A549 (cell line): ENCODE data around the gene NSD1.

Experiments used
- EP300 ChIP-seq, 2 experiments: fragments of >200 bp; sonication (Bioruptor Twin); formaldehyde crosslinking; IDR thresholded peaks; 2 replicates in 1 of 2; 3 replicates in 1 of 2; pipeline ENCODE4 v1.6.1; 2016 to 2017
- ESRRA ChIP-seq: fragments of 150-350 bp; IDR thresholded peaks from 2 replicates; pipeline ENCODE4 v1.6.1; 2014; ENCODE audit warnings: mild to moderate bottlenecking, low read length, borderline replicate concordance
- FOSL2 ChIP-seq, 2 experiments: fragments of 450-650 bp in 1 of 2; fragments of >200 bp in 1 of 2; sonication (Bioruptor Twin) in 1 of 2; formaldehyde crosslinking; IDR thresholded peaks; 2 replicates each; pipeline versions ENCODE4 v1.5.0 to v1.6.1; 2016 to 2020; ENCODE audit warnings: mild to moderate bottlenecking in 1 of 2, moderate library complexity in 1 of 2
- HOXB13 ChIP-seq: fragments of 250-450 bp; sonication (Bioruptor Pico); IDR thresholded peaks from 2 replicates; pipeline ENCODE4 v1.5.0; 2020; ENCODE audit warnings: low read depth, mild to moderate bottlenecking, moderate library complexity
- KDM1A ChIP-seq: fragments of 200-600 bp; sonication (generic); IDR thresholded peaks from 2 replicates; pipeline ENCODE4 v1.6.1; 2016; ENCODE audit warnings: low read depth, mild to moderate bottlenecking
- POLR2A ChIP-seq: IDR thresholded peaks from 2 replicates; pipeline ENCODE4 v1.6.1; 2012; ENCODE audit warnings: mild to moderate bottlenecking, low read length
- RAD21 ChIP-seq, 2 experiments: fragments of >200 bp in 1 of 2; sonication (Bioruptor Twin) in 1 of 2; formaldehyde crosslinking in 1 of 2; IDR thresholded peaks in 1 of 2; conservative IDR thresholded peaks in 1 of 2; 2 replicates in 1 of 2; 3 replicates in 1 of 2; pipeline ENCODE4 v1.6.1; 2012 to 2018; ENCODE audit warnings: inconsistent platforms in 1 of 2
- ZC3H11A ChIP-seq: fragments of 450-650 bp; IDR thresholded peaks from 2 replicates; pipeline ENCODE4 v1.6.1; 2014; ENCODE audit warnings: antibody characterized with exemption, mild to moderate bottlenecking
- TF ChIP-seq, protein P1 (sequence below): fragments of >200 bp; sonication (Bioruptor Twin); formaldehyde crosslinking; IDR thresholded peaks from 3 replicates; pipeline ENCODE4 v1.5.1; 2016
- TF ChIP-seq, protein P2 (sequence below): IDR thresholded peaks from 2 replicates; pipeline ENCODE4 v1.6.1; 2012
- TF ChIP-seq, protein P3 (sequence below): fragments of 200-600 bp; sonication (generic); IDR thresholded peaks from 2 replicates; pipeline ENCODE4 v1.6.1; 2016; ENCODE audit warnings: antibody characterized with exemption, mild to moderate bottlenecking, moderate library complexity
- TF ChIP-seq, protein P4 (sequence below): fragments of >200 bp; sonication (Bioruptor Twin); formaldehyde crosslinking; IDR thresholded peaks from 3 replicates; pipeline ENCODE4 v1.6.1; 2016

DNA sequence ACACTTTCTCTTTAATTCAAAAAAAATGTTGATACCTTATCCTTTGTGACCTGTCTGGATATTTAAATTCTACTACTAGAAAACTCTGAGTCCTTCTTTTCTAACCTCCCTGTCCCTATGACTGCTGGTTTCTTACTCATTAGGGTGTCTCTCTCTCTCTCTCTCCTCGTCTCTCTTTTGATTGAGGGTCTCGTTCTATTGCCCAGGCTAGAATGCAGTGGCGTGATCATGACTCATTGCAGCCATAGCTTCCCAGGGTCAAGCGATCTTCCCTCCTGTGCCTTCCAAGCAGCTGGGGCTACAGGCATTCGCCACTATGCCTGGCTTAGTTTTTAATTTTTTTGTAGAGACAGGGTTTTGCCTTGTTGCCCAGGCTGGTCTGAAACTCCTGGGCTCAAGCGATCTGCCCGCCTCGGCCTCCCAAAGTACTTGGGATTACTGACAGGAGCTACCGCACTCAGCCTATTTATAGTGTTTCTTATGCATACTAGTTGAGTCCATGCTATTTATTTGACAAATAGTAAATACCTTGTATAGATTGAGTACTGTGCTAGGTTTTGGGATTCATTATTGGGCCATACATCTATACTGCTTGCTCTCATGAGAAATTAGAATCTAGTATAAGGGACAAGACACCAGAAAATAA is 61.9 kb downstream of the NSD1 start:
- TF ChIP-seq, protein P1, sequence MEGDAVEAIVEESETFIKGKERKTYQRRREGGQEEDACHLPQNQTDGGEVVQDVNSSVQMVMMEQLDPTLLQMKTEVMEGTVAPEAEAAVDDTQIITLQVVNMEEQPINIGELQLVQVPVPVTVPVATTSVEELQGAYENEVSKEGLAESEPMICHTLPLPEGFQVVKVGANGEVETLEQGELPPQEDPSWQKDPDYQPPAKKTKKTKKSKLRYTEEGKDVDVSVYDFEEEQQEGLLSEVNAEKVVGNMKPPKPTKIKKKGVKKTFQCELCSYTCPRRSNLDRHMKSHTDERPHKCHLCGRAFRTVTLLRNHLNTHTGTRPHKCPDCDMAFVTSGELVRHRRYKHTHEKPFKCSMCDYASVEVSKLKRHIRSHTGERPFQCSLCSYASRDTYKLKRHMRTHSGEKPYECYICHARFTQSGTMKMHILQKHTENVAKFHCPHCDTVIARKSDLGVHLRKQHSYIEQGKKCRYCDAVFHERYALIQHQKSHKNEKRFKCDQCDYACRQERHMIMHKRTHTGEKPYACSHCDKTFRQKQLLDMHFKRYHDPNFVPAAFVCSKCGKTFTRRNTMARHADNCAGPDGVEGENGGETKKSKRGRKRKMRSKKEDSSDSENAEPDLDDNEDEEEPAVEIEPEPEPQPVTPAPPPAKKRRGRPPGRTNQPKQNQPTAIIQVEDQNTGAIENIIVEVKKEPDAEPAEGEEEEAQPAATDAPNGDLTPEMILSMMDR: no peak
- TF ChIP-seq FOSL2 (IDR thresholded peaks at IDR 0.05) (no peak), FOSL2 (CRISPR knock-in tag; IDR thresholded peaks at IDR 0.05) (no peak), POLR2A (no peak), RAD21 (conservative IDR thresholded peaks at IDR 0.05 in 1 of 2, IDR thresholded peaks at IDR 0.05 in 1 of 2) (no peak), KDM1A (no peak), EP300 (IDR thresholded peaks at IDR 0.05) (no peak), HOXB13 (CRISPR knock-in tag) (no peak), ESRRA (no peak), ZC3H11A (no peak)
- TF ChIP-seq, protein P2, sequence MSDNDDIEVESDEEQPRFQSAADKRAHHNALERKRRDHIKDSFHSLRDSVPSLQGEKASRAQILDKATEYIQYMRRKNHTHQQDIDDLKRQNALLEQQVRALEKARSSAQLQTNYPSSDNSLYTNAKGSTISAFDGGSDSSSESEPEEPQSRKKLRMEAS: no peak
- TF ChIP-seq, protein P3, sequence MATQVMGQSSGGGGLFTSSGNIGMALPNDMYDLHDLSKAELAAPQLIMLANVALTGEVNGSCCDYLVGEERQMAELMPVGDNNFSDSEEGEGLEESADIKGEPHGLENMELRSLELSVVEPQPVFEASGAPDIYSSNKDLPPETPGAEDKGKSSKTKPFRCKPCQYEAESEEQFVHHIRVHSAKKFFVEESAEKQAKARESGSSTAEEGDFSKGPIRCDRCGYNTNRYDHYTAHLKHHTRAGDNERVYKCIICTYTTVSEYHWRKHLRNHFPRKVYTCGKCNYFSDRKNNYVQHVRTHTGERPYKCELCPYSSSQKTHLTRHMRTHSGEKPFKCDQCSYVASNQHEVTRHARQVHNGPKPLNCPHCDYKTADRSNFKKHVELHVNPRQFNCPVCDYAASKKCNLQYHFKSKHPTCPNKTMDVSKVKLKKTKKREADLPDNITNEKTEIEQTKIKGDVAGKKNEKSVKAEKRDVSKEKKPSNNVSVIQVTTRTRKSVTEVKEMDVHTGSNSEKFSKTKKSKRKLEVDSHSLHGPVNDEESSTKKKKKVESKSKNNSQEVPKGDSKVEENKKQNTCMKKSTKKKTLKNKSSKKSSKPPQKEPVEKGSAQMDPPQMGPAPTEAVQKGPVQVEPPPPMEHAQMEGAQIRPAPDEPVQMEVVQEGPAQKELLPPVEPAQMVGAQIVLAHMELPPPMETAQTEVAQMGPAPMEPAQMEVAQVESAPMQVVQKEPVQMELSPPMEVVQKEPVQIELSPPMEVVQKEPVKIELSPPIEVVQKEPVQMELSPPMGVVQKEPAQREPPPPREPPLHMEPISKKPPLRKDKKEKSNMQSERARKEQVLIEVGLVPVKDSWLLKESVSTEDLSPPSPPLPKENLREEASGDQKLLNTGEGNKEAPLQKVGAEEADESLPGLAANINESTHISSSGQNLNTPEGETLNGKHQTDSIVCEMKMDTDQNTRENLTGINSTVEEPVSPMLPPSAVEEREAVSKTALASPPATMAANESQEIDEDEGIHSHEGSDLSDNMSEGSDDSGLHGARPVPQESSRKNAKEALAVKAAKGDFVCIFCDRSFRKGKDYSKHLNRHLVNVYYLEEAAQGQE: no peak
- TF ChIP-seq, protein P4, sequence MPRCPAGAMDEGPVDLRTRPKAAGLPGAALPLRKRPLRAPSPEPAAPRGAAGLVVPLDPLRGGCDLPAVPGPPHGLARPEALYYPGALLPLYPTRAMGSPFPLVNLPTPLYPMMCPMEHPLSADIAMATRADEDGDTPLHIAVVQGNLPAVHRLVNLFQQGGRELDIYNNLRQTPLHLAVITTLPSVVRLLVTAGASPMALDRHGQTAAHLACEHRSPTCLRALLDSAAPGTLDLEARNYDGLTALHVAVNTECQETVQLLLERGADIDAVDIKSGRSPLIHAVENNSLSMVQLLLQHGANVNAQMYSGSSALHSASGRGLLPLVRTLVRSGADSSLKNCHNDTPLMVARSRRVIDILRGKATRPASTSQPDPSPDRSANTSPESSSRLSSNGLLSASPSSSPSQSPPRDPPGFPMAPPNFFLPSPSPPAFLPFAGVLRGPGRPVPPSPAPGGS: no peak
